Heart left ventricle (tissue), 13 donors: Measurements from ENCODE around the gene SNX9.

Source experiments
- CTCF ChIP-seq, 12 donors: fragments of 200-600 bp; sonication (generic) in 4 of 12; IDR thresholded peaks; one replicate each; pipeline versions ENCODE4 v1.5.0 to v1.8.0; 2018 to 2022; ENCODE audit warnings: antibody characterized with exemption in 12 of 12, mild to moderate bottlenecking in 5 of 12
- POLR2A ChIP-seq, 2 donors: fragments of 450-650 bp; IDR thresholded peaks; one replicate each; pipeline ENCODE4 v1.6.1; 2017; ENCODE audit warnings: antibody characterized with exemption in 2 of 2, mild to moderate bottlenecking in 2 of 2, moderate library complexity in 2 of 2
- donor health status: ischemic (EF 13 %, LVEDD 7.1; RV severe dilation, severe dysfunction).
- donor health status: DM: no; HTN: yes; CAD: no.
- donor health status: DM: no; HTN: no; CAD: no.
- donor health status: ischemic (EF 25% LVEDD 6.9; RV normal size, moderate dysfunction).
- donor health status: ischemic (EF 25% LVEDD 5.7; RV mildly dilated, moderate dysfunction).
- donor health status: ischemic (EF 35%, LVEDD 5.7; RV mildly dilated, moderate dysfunction).
- donor health status: nonischemic (EF 11% LVEDD 7.7; RV severe dilation, severe dysfunction).
- donor health status: DM: yes; HTN: yes; CAD: no.
- donor health status: PGD.
- donor health status: ischemic (EF 29% LVEDD 5.4; RV normal size, mild dysfunction).
- donor health status: nonischemic (EF 23%, LVEDD 6.1; RV moderate dilation, normal function).

GRCh38 chr6:157879034-157879872 is 56.2 kb downstream of the SNX9 start:
- TF ChIP-seq CTCF (IDR thresholded peaks at IDR 0.05) (no peak), POLR2A (IDR thresholded peaks at IDR 0.05) (no peak)
